Cardiac muscle cell (in vitro differentiated cells and primary cell): ENCODE data around the gene SEMA5B. TPM values are rescaled to one million over a fixed set of nuclear protein-coding genes. Genes with fewer than 3 reads are reported as not detected.

ENCODE experiments used
- DNase-seq, 2 donors: peaks; one replicate each; pipeline versions ENCODE4 v3.0.0 to v3.0.0-alpha.2; 2010 to 2017; ENCODE audit warnings: low read depth in 1 of 2, low spot score in 1 of 2
- H3K27ac ChIP-seq: fragments of 200-600 bp; sonication (generic); 2 replicates; pipeline ENCODE4 v1.5.1; 2016
- H3K27me3 ChIP-seq: fragments of 200-600 bp; sonication (generic); 2 replicates; pipeline ENCODE4 v1.6.0; 2016; ENCODE audit warnings: control low read depth
- H3K36me3 ChIP-seq: fragments of 200-600 bp; sonication (generic); 2 replicates; pipeline ENCODE4 v1.5.1; 2016; ENCODE audit warnings: control low read depth
- H3K4me1 ChIP-seq: fragments of 200-600 bp; sonication (generic); 2 replicates; pipeline ENCODE4 v1.8.1; 2017; ENCODE audit warnings: low read depth, mild to moderate bottlenecking, mixed run types
- H3K4me3 ChIP-seq: fragments of 200-600 bp; sonication (generic); 2 replicates; pipeline ENCODE4 v1.5.1; 2016; ENCODE audit warnings: mild to moderate bottlenecking
- H3K9me3 ChIP-seq: fragments of 200-600 bp; sonication (generic); 2 replicates; pipeline ENCODE4 v1.5.1; 2017; ENCODE audit warnings: low read depth, mild to moderate bottlenecking, control low read depth
- CTCF ChIP-seq: IDR thresholded peaks from 2 replicates; pipeline ENCODE4 v1.5.1; 2012; ENCODE audit warnings: low read depth, mild to moderate bottlenecking, low read length
- polyA plus RNA-seq: library from polyadenylated mRNA; unstranded; fragments of >200 nt; fragmentation: Nextera tagmentation; extraction: Ambion mirVana; gene quantifications from 2 replicates; pipeline ENCODE4 v1.2.1, GENCODE V29; 2016
- total RNA-seq: library from RNA; depleted of rRNA; stranded (reverse); fragments of >200 nt; gene quantifications from 2 replicates; pipeline ENCODE4 v1.2.3, GENCODE V29; 2016

SEMA5B gene
- total and polyA plus RNA-seq, 2 experiments from 2014 or later, result 2.3 to 4.4 TPM

DNA sequence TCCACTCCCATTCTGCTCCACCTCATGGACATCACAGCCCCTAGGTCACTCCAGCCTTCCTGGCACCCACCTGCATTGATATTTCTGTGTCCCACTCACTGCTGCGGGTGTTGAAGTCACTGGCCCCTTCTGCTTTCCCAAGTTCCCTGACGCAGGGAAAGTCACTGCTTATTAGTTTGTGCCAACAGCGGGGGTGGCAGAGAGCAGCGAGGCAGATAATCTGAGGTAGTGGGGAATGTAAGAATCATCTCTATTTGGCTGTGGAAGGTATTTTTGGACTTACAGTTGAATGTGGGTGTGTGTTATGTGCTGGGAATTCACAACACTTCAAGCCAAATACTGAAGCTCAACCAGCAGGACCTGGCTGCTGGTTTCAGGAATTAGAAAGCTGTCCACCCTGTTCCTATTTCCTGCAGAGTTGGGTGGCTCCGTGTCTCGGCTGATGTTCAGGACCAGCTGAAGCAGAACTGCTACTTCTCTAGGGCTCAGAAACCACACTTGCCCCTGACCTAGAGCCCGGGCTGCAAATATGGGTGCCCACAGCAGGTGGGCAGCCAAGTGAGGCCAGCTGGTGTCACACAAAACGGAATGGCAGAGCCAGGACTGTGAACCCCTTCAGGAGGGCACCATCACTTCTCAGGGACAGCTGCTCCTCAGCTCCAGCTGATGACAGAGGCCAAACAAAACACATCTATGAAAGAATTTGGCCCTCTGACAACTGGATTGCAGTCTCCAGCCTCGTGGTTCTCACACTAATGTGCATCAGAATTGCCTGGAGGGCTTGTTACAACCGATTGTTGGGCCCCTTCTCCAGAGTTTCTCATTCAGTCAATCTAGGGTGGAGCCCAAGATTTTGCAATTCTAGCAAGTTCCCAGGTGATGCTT is 57.7 kb downstream of the SEMA5B start:
- H3K27ac ChIP-seq, result no peak overlapping the region
- H3K36me3 ChIP-seq, result no peaks in the 10 kb centered on the region
- no peaks in the 10 kb centered on the region for H3K9me3 ChIP-seq
- peak in 1 of 2 donors; percentile 73 for DNase-seq
- no peak overlapping the region for H3K4me3 ChIP-seq
- H3K27me3 ChIP-seq, result no peaks in the 10 kb centered on the region
- H3K4me1 ChIP-seq, result peaks cover 5% of the 10 kb centered on the region
- TF ChIP-seq CTCF, result no peak

DNA sequence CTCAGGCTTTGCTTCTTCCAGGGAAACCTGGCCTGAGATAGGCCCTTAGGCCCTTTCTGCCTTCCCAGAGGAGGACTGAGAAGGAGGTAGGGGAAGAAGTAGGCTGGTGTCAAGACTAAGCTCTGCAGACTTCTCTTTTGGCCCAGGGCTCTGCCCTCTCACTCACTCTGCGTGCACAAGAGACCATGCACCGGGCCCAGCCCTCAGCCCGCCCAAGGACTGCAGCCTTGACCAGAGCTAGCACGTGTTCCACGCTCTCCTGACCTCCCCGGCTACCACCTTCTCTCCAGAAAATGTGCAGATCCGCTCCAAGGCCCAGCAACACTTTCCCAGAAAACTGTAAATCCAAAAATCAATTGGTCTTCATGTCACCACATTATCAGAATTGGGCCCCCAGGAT is 59.8 kb downstream of the SEMA5B start:
- Histone ChIP-seq H3K27ac (no peak overlapping the region), H3K36me3 (no peaks in the 10 kb centered on the region), H3K9me3 (no peaks in the 10 kb centered on the region), H3K4me3 (no peak overlapping the region), H3K27me3 (no peaks in the 10 kb centered on the region), H3K4me1 (no peaks in the 10 kb centered on the region)
- no peak for DNase-seq
- no peak for TF ChIP-seq CTCF

DNA sequence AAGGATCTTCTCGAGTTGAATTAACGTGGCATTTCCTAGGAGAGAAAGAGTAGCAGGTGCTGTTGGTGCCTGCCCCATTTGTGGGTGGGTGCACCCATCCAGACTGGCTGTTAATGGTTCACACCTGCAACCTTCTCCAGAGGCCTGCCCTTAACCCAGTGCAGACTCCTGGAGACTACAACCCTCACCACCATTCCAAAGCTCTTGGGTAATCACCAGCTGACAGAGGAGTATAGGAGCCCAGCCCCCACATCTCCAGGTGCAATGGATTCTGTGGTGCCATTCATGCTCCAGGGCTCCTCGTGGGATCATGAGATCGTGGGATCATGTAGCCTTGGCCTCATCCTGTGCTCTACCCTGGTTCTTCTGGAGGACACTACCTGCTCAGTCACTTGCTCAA is 60.2 kb downstream of the SEMA5B start:
- no peak for TF ChIP-seq CTCF
- H3K4me3 ChIP-seq, result no peak overlapping the region
- H3K27me3 ChIP-seq, result no peaks in the 10 kb centered on the region

GRCh38 chr3:122966045-122966444 is 61.5 kb downstream of the SEMA5B start:
- Histone ChIP-seq H3K4me1 (no peaks in the 10 kb centered on the region), H3K36me3 (no peaks in the 10 kb centered on the region), H3K9me3 (no peaks in the 10 kb centered on the region), H3K4me3 (no peak overlapping the region), H3K27ac (no peak overlapping the region), H3K27me3 (no peaks in the 10 kb centered on the region)
- no peak for DNase-seq
- TF ChIP-seq CTCF, result no peak

More for the DNA sequence above, 60.2 kb downstream of the SEMA5B start:
- Histone ChIP-seq H3K9me3 (no peaks in the 10 kb centered on the region), H3K27ac (no peak overlapping the region), H3K4me1 (no peaks in the 10 kb centered on the region), H3K36me3 (no peaks in the 10 kb centered on the region)
- no peak for DNase-seq

DNA sequence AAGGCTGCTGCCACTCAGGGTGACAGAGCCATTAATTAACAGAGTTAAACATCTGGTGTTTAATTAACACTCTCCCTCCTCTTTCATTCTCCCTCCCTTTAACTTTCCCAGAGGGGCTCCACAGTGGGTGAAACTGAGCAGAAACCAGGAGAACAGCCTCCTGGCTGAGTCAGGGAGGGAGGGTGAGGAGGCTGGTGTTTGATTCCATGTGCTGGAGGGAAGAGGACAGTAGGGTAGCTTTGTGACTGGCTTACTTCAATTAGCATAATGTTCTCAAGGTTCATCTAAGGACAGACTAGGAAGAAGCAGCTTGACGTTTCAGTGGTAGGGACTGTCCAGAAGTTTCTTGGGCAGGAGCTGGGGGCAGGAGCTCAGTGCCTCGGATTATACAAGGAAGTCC is 62.8 kb downstream of the SEMA5B start:
- Histone ChIP-seq H3K27ac (no peak overlapping the region), H3K4me1 (no peaks in the 10 kb centered on the region), H3K36me3 (no peaks in the 10 kb centered on the region), H3K9me3 (no peaks in the 10 kb centered on the region), H3K4me3 (no peak overlapping the region), H3K27me3 (no peaks in the 10 kb centered on the region)
- TF ChIP-seq CTCF, result no peak
- no peak for DNase-seq
